Bronchial epithelial cell (primary cell): Measurements from ENCODE around the gene CRYGN. TPM values are rescaled to one million over a fixed set of nuclear protein-coding genes. Genes with fewer than 3 reads are reported as not detected.

Source experiments
- DNase-seq: peaks from one replicate; pipeline ENCODE4 v3.0.0-alpha.2; 2010; ENCODE audit warnings: low read depth
- FAIRE-seq: peaks from 2 replicates; lab custom pipeline; 2011; peaks lifted over from hg19 to GRCh38; lab: Jason Lieb, UNC
- H3K27me3 ChIP-seq: 2 replicates; pipeline ENCODE4 v1.5.1; 2011; ENCODE audit warnings: low read length; ENCODE audit not compliant: control insufficient read depth, insufficient read depth
- H3K36me3 ChIP-seq: 2 replicates; pipeline ENCODE4 v1.5.1; 2011; ENCODE audit warnings: low read length; ENCODE audit not compliant: control insufficient read depth, insufficient read depth
- H3K4me3 ChIP-seq: 2 replicates; pipeline ENCODE4 v1.5.1; 2011; ENCODE audit warnings: mild to moderate bottlenecking, low read depth, low read length, control low read depth
- CTCF ChIP-seq: IDR thresholded peaks from 2 replicates; pipeline ENCODE4 v1.5.1; 2011; ENCODE audit warnings: mild to moderate bottlenecking, moderate library complexity, low read length, control low read depth, inconsistent platforms; ENCODE audit not compliant: insufficient read depth, severe bottlenecking
- total RNA-seq: library from RNA; depleted of rRNA; stranded (reverse); fragments of >200 nt; gene quantifications from 2 replicates; pipeline ENCODE4 v1.2.1, GENCODE V29; 2014

Gene CRYGN
- total RNA-seq, 1 donor from 2014 or later, result not detected

GRCh38 chr7:151411551-151411950, 28.4 kb downstream of the CRYGN start:
- Histone ChIP-seq H3K4me3 (no peak overlapping the region), H3K27me3 (peaks cover 32% of the 10 kb centered on the region), H3K36me3 (no peaks in the 10 kb centered on the region)
- FAIRE-seq (no peak), DNase-seq (no peak)
- TF ChIP-seq CTCF, result no peak

GRCh38 chr7:151410405-151411390, 29.2 kb downstream of the CRYGN start:
- Histone ChIP-seq H3K4me3 (peak overlapping the region; percentile 32), H3K27me3 (peaks cover 32% of the 10 kb centered on the region), H3K36me3 (no peaks in the 10 kb centered on the region)
- TF ChIP-seq CTCF, result no peak
- FAIRE-seq (no peak), DNase-seq (no peak)

GRCh38 chr7:151409667-151410404, 30.1 kb downstream of the CRYGN start, which contains the start of gene WDR86:
Gene WDR86, minus strand, starts transcription at chr7:151410038. Its CDS starts 449 bp downstream, at chr7:151409589.
- Histone ChIP-seq H3K4me3 (peak within 1 kb of the TSS; percentile 32), H3K27me3 (peaks cover 32% of the 10 kb centered on the region), H3K36me3 (no peaks in the 10 kb centered on the region)
- TF ChIP-seq CTCF, result no peak
- DNase-seq (no peak), FAIRE-seq (no peak)

GRCh38 chr7:151408839-151409666, 30.9 kb downstream of the CRYGN start:
- H3K27me3 ChIP-seq, result peaks cover 32% of the 10 kb centered on the region
- H3K4me3 ChIP-seq, result peak overlapping the region; percentile 32
- FAIRE-seq (no peak), DNase-seq (peak; percentile 20)
- TF ChIP-seq CTCF, result no peak
- H3K36me3 ChIP-seq, result no peaks in the 10 kb centered on the region

- DNase-seq (no peak), FAIRE-seq (no peak)
- Histone ChIP-seq H3K36me3 (no peaks in the 10 kb centered on the region), H3K27me3 (peaks cover 32% of the 10 kb centered on the region), H3K4me3 (no peak overlapping the region)
- no peak for TF ChIP-seq CTCF
Measured at GRCh38 chr7:151408498-151408838, 31.5 kb downstream of the CRYGN start.
